ENCODE data around the gene ARHGEF12. TPM values are rescaled to one million over a fixed set of nuclear protein-coding genes. Genes with fewer than 3 reads are reported as not detected.
"Not testable (repeated sequence)": the region's sequence is repeated elsewhere in the genome, so short reads cannot be mapped to it uniquely, and the experiment has no call there.

The ARHGEF12 gene
- total RNA-seq, 2 experiments from 2014 or later = 8.1 to 9.2 TPM

GRCh38 chr11:120489799-120490198, 153.6 kb downstream of the ARHGEF12 start:
- DNase-seq = no peak
- Mint-ChIP-seq H3K27ac (no peak overlapping the region), H3K36me3 (ENCODE audit: low read depth) (no peaks in the 10 kb centered on the region), H3K27me3 (peaks cover 4% of the 10 kb centered on the region), H3K4me1 (no peaks in the 10 kb centered on the region), H3K9me3 (no peaks in the 10 kb centered on the region), H3K4me3 (no peak overlapping the region)
- CTCF ChIA-PET = interaction anchor here (1.1 kb wide), 1 partner anchor 8 kb away, joined by 3 read pairs; no protein-coding TSS in a partner anchor
- POLR2A ChIA-PET = no interaction called here

DNA sequence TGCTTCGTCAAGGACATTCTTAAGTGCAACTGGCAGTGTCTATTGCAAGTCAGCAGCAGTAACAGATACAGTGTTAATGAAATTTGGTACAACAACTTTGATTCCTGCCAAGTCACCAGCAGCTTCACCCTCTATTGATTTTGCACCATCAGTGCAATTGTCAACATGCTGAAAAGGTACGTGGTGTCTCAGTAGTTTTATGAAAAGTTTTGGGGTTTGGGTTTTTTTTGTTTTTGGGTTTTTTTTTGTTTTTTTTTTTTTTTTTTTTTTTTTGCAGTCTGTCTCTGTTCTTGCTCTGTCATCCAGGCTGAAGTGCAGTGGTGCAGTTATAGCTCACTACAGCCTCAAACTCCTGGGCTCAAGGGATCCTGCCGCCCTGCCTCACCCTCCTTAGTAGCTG, 156.3 kb downstream of the ARHGEF12 start:
- DNase-seq = no peak
- no peaks in the 10 kb centered on the region for H3K4me1 Mint-ChIP-seq
- H3K27me3 Mint-ChIP-seq = peaks cover 2% of the 10 kb centered on the region
- no peaks in the 10 kb centered on the region for H3K9me3 Mint-ChIP-seq
- ChIA-PET POLR2A (no interaction called here), CTCF (interaction anchor here (0.6 to 1.1 kb wide), 5 partner anchors 15 to 700 kb away, joined by 3 to 4 read pairs (median 3); no protein-coding TSS in a partner anchor)
- H3K36me3 Mint-ChIP-seq (ENCODE audit: low read depth) = no peaks in the 10 kb centered on the region
- H3K27ac Mint-ChIP-seq = no peak overlapping the region
- H3K4me3 Mint-ChIP-seq = no peak overlapping the region

DNA sequence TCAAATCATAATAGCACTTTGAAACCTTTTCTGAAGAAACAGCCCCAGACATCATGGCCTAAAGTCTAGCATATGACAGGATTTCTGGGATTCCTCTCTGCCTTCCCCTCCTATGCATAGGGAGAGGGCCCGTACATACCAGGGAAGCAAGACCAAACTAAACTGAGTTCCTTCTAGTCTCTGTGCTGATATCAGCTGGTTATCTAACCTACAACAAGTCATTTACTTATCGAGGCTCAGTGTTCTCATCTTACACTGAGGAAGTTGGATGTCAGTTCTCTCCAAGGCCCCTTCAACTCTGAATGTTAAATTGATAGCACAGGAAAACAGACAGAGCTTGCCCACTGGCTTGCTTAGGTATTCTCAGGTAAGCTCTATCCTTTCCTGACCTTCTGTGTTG, 158.4 kb downstream of the ARHGEF12 start:
- Mint-ChIP-seq H3K9me3 (no peaks in the 10 kb centered on the region), H3K27ac (no peak overlapping the region), H3K4me3 (no peak overlapping the region), H3K4me1 (no peaks in the 10 kb centered on the region), H3K27me3 (peaks cover 11% of the 10 kb centered on the region), H3K36me3 (ENCODE audit: low read depth) (no peaks in the 10 kb centered on the region)
- no peak for DNase-seq
- ChIA-PET POLR2A (no interaction called here), CTCF (no interaction called here)

DNA sequence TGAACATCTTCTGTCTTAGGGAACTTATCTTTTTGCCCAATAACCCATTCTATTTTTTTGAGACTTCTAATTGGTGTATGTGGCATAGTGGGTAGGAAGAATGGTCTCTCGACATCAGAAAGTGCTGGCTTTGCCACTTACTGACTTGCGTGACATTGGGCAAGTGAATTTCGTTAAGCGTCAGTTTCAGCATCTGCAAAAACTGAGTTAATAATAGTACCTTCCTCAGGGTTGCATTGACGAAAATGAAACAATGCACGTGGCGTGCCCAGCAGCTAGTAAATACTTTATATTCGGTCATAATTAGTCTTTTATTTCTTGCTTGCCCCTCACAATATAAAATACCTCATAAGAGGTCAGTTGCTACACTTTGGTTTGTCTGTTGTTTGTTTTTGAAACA, 162.9 kb downstream of the ARHGEF12 start:
- POLR2A ChIA-PET = no interaction called here
- peaks cover 42% of the 10 kb centered on the region for H3K27me3 Mint-ChIP-seq
- no peak for DNase-seq
- H3K4me1 Mint-ChIP-seq = no peaks in the 10 kb centered on the region
- H3K27ac Mint-ChIP-seq = no peak overlapping the region
- no peaks in the 10 kb centered on the region for H3K9me3 Mint-ChIP-seq
- H3K4me3 Mint-ChIP-seq = no peak overlapping the region
- H3K36me3 Mint-ChIP-seq (ENCODE audit: low read depth) = no peaks in the 10 kb centered on the region
- CTCF ChIA-PET = no interaction called here

DNA sequence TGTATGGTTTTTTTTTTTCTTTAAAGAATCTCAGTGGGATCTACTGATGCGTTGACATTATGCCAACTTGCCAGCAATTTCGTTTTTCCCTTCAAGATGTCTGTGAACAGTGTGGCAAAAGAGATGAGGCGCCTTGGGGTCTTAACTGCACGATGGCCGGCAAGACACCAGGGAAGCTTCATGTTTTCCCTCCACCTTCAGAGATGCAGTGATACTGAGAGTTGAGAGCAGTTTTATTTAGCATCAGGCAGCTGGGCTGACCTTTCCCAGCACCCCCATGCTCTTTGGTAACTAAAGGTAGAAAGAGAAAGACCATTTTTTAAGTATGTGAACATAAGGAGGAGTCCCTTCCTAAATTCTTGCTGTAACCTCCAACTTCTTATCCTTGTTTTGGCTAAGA, 163.6 kb downstream of the ARHGEF12 start:
- DNase-seq = no peak
- no peak overlapping the region for H3K27ac Mint-ChIP-seq
- no peaks in the 10 kb centered on the region for H3K9me3 Mint-ChIP-seq
- CTCF ChIA-PET = no interaction called here
- H3K27me3 Mint-ChIP-seq = peaks cover 45% of the 10 kb centered on the region
- no peak overlapping the region for H3K4me3 Mint-ChIP-seq
- POLR2A ChIA-PET = no interaction called here
- H3K36me3 Mint-ChIP-seq (ENCODE audit: low read depth) = no peaks in the 10 kb centered on the region
- H3K4me1 Mint-ChIP-seq = no peaks in the 10 kb centered on the region

- ChIA-PET POLR2A (no interaction called here), CTCF (no interaction called here)
- H3K27me3 Mint-ChIP-seq = peaks cover 50% of the 10 kb centered on the region
- no peaks in the 10 kb centered on the region for H3K4me1 Mint-ChIP-seq
- no peaks in the 10 kb centered on the region for H3K36me3 Mint-ChIP-seq (ENCODE audit: low read depth)
- H3K27ac Mint-ChIP-seq = no peak overlapping the region
- H3K9me3 Mint-ChIP-seq = no peaks in the 10 kb centered on the region
- H3K4me3 Mint-ChIP-seq = no peak overlapping the region
- no peak for DNase-seq
These were observed 164.3 kb downstream of the ARHGEF12 start for GRCh38 chr11:120500414-120501071.

DNA sequence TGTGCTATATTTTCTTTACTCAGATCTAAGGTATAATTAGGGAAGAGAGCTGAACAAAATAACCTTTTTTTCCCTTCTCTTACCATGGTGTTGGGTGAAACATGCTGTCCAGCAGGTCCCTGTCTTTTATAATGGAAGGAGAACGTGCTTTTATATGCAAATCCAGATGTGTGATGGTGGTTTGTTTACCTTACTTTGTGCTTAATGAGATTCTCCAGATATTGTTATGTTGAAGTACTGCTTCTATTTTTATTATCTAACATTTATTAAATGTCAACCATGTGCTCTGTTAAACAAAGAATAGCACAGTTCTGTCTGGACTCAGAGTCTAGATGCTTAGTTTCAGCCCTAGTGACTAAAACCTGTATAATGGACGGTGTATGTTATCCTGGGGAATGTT, 165.2 kb downstream of the ARHGEF12 start:
- Mint-ChIP-seq H3K4me3 (no peak overlapping the region), H3K27me3 (peaks cover 53% of the 10 kb centered on the region), H3K9me3 (no peaks in the 10 kb centered on the region), H3K4me1 (no peaks in the 10 kb centered on the region), H3K27ac (no peak overlapping the region), H3K36me3 (ENCODE audit: low read depth) (no peaks in the 10 kb centered on the region)
- ChIA-PET CTCF (no interaction called here), POLR2A (no interaction called here)
- no peak for DNase-seq

DNA sequence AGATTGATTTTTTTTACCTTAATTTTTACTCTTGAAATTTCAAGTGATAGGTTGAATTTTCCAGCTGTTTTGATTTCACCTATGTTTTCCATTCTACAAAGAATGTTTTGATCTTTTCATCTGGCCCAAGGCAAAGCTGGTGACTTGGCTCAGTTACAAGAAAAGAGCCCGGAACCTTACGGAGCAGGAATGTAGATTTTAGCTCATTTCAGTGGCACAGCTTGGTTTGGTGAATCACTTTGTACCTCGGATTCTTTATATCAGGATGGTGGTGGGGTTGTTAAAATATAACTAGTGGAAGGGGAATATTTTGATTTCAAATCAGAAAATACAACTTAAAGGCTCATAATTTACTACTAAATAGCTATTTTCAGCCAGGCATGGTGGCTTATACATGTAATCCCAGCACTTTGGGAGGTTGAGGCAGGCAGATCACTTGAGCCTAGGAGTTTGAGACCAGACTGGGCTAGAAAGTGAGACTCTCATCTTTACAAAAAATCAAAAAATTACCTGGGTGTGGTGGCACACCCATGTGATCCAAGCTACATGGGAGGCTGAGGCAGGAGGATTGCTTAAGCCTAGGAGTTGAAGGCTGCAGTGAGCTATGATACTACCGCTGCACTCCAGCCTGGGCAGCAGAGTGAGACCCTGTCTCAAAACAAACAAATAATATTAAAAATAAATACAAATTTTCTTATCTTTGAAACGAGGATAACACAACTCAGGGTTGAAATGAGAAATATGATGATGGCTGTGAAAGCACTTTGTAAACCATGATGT, 166.0 kb downstream of the ARHGEF12 start:
- Mint-ChIP-seq H3K27ac (no peak overlapping the region), H3K27me3 (peaks cover 53% of the 10 kb centered on the region), H3K36me3 (ENCODE audit: low read depth) (no peaks in the 10 kb centered on the region), H3K9me3 (no peaks in the 10 kb centered on the region), H3K4me3 (no peak overlapping the region), H3K4me1 (no peaks in the 10 kb centered on the region)
- ChIA-PET POLR2A (no interaction called here), CTCF (no interaction called here)
- no peak for DNase-seq

- CTCF ChIA-PET = not testable (repeated sequence)
These were observed 167.3 kb downstream of the ARHGEF12 start for GRCh38 chr11:120503529-120503928.

GRCh38 chr11:120505801-120506425, 169.7 kb downstream of the ARHGEF12 start:
- Mint-ChIP-seq H3K36me3 (ENCODE audit: low read depth) (no peaks in the 10 kb centered on the region), H3K4me1 (peaks cover under 1% of the 10 kb centered on the region), H3K27ac (no peak overlapping the region), H3K27me3 (peaks cover 52% of the 10 kb centered on the region), H3K4me3 (no peak overlapping the region), H3K9me3 (no peaks in the 10 kb centered on the region)
- DNase-seq = no peak
- ChIA-PET CTCF (no interaction called here), POLR2A (no interaction called here)

More at GRCh38 chr11:120503529-120503928, 167.3 kb downstream of the ARHGEF12 start:
- H3K4me3 Mint-ChIP-seq; H3K27ac Mint-ChIP-seq; DNase-seq; H3K36me3 Mint-ChIP-seq (ENCODE audit: low read depth); H3K9me3 Mint-ChIP-seq; H3K4me1 Mint-ChIP-seq; POLR2A ChIA-PET: not testable (repeated sequence)
- H3K27me3 Mint-ChIP-seq = peaks cover 52% of the 10 kb centered on the region

DNA sequence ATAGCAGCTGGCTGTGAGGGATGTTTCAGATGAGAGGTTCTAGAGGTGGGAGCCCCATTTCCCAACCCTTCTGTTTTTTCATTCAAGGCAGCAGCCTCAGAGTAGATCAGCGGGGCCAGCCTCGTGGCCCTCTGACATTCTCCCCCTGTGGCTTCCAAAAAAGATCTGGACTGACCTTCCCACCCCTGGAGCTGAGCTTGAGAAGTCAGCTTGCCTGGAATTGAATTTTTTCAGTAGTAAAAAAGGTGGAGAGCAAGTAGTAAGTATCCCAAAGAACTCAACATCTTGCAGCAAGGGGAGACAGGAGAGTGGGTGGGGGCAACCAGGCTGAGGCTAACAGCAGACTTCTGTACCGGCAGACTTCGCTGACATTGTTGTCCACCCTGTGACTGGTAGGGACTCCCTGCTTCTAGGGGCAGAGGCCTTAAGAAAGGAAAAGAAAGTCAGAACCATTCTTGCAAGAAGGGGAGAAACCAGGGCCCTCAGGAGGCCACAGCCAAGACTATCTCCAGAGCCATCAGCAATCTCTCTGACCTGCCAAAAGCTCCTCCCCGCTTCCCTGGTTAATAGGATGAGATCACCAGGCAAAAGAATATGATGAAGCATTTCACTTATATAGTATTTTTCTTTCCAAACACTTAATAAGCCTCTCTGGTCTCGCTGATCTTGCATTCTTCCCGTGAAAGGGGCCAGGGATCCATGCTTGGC, 173.3 kb downstream of the ARHGEF12 start:
- no peak overlapping the region for H3K27ac Mint-ChIP-seq
- no peak overlapping the region for H3K4me3 Mint-ChIP-seq
- no peaks in the 10 kb centered on the region for H3K9me3 Mint-ChIP-seq
- ChIA-PET CTCF (interaction anchor here (0.7 to 2.4 kb wide), 3 partner anchors 13 to 783 kb away, joined by 3 to 11 read pairs (median 4); partner anchors contain the start of gene SC5D), POLR2A (no interaction called here)
- H3K36me3 Mint-ChIP-seq (ENCODE audit: low read depth) = no peaks in the 10 kb centered on the region
- H3K4me1 Mint-ChIP-seq = peaks cover 1% of the 10 kb centered on the region
- DNase-seq = no peak
- H3K27me3 Mint-ChIP-seq = peaks cover 49% of the 10 kb centered on the region

- Mint-ChIP-seq H3K36me3 (ENCODE audit: low read depth) (no peaks in the 10 kb centered on the region), H3K27me3 (peaks cover 45% of the 10 kb centered on the region), H3K4me3 (no peak overlapping the region), H3K27ac (no peak overlapping the region), H3K9me3 (no peaks in the 10 kb centered on the region), H3K4me1 (peaks cover 1% of the 10 kb centered on the region)
- ChIA-PET POLR2A (no interaction called here), CTCF (interaction anchor here (2.4 kb wide), 1 partner anchor 175 kb away, joined by 11 read pairs; no protein-coding TSS in a partner anchor)
- no peak for DNase-seq
These were observed 174.3 kb downstream of the ARHGEF12 start for GRCh38 chr11:120510406-120511115.

Measured in activated CD4-positive, alpha-beta T cell treated with anti-CD3 and anti-CD28 coated beads, Interleukin-2, amount 10 ng/mL, durations not matched to agents 7 days and 5 days (primary cell).